ENCODE results near the gene TOP3A. TPM values are rescaled to one million over a fixed set of nuclear protein-coding genes. Genes with fewer than 3 reads are reported as not detected.

The TOP3A gene
- total RNA-seq, 1 experiment from 2014 or later, result 100 TPM

- Histone ChIP-seq H3K27ac (ENCODE audit: low read depth, low read length, poor library complexity, severe bottlenecking) (no peak overlapping the region), H3K9me3 (ENCODE audit: low read depth, low read length, poor library complexity, severe bottlenecking) (no peaks in the 10 kb centered on the region), H3K4me1 (ENCODE audit: insufficient read depth, low read length, poor library complexity, severe bottlenecking) (no peaks in the 10 kb centered on the region), H3K36me3 (ENCODE audit: insufficient read depth, low read length, poor library complexity, severe bottlenecking) (peaks cover 12% of the 10 kb centered on the region), H3K4me3 (ENCODE audit: low read depth, low read length, poor library complexity, severe bottlenecking) (no peak overlapping the region), H3K27me3 (replicated peaks; ENCODE audit: insufficient read depth, low read depth, low read length, poor library complexity) (no peaks in the 10 kb centered on the region)
- POLR2A ChIA-PET (ENCODE audit: low non-redundant PET), result no interaction called here
- TF ChIP-seq CTCF (conservative IDR thresholded peaks at IDR 0.05; ENCODE audit: low read depth, low read length) (no peak), EZH2 (IDR thresholded peaks at IDR 0.05; ENCODE audit: borderline replicate concordance, low read depth, low read length, poor library complexity, severe bottlenecking) (no peak)
- CTCF ChIA-PET, result no interaction called here
- DNase-seq (ENCODE audit: low spot score), result no peak
- BruUV-seq (replicated peaks), result no TSS peak
- intact Hi-C loops (cut with micrococcal nuclease; ENCODE audit: unreplicated experiment), result no loop called here
Observed at GRCh38 chr17:18236494-18236893, 78.3 kb downstream of the TOP3A start.

GRCh38 chr17:18235743-18236256 is 79.0 kb downstream of the TOP3A start:
- POLR2A ChIA-PET (ENCODE audit: low non-redundant PET), result no interaction called here
- no peak for TF ChIP-seq CTCF (conservative IDR thresholded peaks at IDR 0.05; ENCODE audit: low read depth, low read length)
- Histone ChIP-seq H3K4me3 (ENCODE audit: low read depth, low read length, poor library complexity, severe bottlenecking) (no peak overlapping the region), H3K9me3 (ENCODE audit: low read depth, low read length, poor library complexity, severe bottlenecking) (no peaks in the 10 kb centered on the region), H3K27ac (ENCODE audit: low read depth, low read length, poor library complexity, severe bottlenecking) (no peak overlapping the region), H3K4me1 (ENCODE audit: insufficient read depth, low read length, poor library complexity, severe bottlenecking) (no peaks in the 10 kb centered on the region), H3K27me3 (replicated peaks; ENCODE audit: insufficient read depth, low read depth, low read length, poor library complexity) (no peaks in the 10 kb centered on the region), H3K36me3 (ENCODE audit: insufficient read depth, low read length, poor library complexity, severe bottlenecking) (peaks cover 12% of the 10 kb centered on the region)
- BruUV-seq (replicated peaks), result no TSS peak
- DNase-seq (ENCODE audit: low spot score), result no peak
- intact Hi-C loops (cut with micrococcal nuclease; ENCODE audit: unreplicated experiment), result no loop called here
- CTCF ChIA-PET, result interaction anchor here (0.5 kb wide), 1 partner anchor 18 kb away, joined by 5 read pairs; no protein-coding TSS in a partner anchor

GRCh38 chr17:18234853-18235380 is 79.9 kb downstream of the TOP3A start:
- no peak for TF ChIP-seq EZH2 (IDR thresholded peaks at IDR 0.05; ENCODE audit: borderline replicate concordance, low read depth, low read length, poor library complexity, severe bottlenecking)
- no peak for TF ChIP-seq CTCF (conservative IDR thresholded peaks at IDR 0.05; ENCODE audit: low read depth, low read length)
- Histone ChIP-seq H3K36me3 (ENCODE audit: insufficient read depth, low read length, poor library complexity, severe bottlenecking) (peaks cover 12% of the 10 kb centered on the region), H3K9me3 (ENCODE audit: low read depth, low read length, poor library complexity, severe bottlenecking) (no peaks in the 10 kb centered on the region), H3K4me3 (ENCODE audit: low read depth, low read length, poor library complexity, severe bottlenecking) (no peak overlapping the region), H3K4me1 (ENCODE audit: insufficient read depth, low read length, poor library complexity, severe bottlenecking) (no peaks in the 10 kb centered on the region), H3K27ac (ENCODE audit: low read depth, low read length, poor library complexity, severe bottlenecking) (no peak overlapping the region), H3K27me3 (replicated peaks; ENCODE audit: insufficient read depth, low read depth, low read length, poor library complexity) (no peaks in the 10 kb centered on the region)
- CTCF ChIA-PET, result no interaction called here
- no TSS peak for BruUV-seq (replicated peaks)
- DNase-seq (ENCODE audit: low spot score), result no peak
- intact Hi-C loops (cut with micrococcal nuclease; ENCODE audit: unreplicated experiment), result no loop called here
- POLR2A ChIA-PET (ENCODE audit: low non-redundant PET), result no interaction called here

Data from A673 (cell line).